Breast epithelium (tissue), 3 donors: Measurements from ENCODE around the gene SPRR5.

Experiments used
- POLR2A ChIP-seq: fragments of 450-650 bp; IDR thresholded peaks from one replicate; pipeline ENCODE4 v1.6.1; 2016; ENCODE audit warnings: antibody characterized with exemption, mild to moderate bottlenecking, moderate library complexity
- TF ChIP-seq, protein P1 (sequence below), 3 donors: fragments of 450-650 bp; IDR thresholded peaks; one replicate each; pipeline ENCODE4 v1.5.1; 2016 to 2017; ENCODE audit warnings: antibody characterized with exemption in 3 of 3, mild to moderate bottlenecking in 3 of 3, moderate library complexity in 3 of 3

DNA sequence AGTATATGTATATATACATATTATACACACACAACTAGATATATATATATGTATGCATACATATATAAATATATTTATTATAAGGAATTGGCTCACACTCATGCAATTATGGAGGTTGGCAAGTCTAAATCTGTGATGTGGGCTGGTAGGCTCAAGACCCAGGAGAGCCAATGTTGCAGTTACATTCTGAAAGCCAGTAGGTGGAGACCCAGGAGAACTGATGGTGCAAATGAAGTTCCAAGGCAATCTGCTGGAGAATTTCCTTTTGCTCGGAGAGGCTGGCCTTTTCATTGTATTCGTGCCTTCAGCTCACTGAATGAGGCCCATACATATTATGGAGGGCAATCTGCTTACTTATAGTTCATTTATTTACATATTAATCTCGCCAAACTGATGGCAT lies 29.2 kb upstream of the SPRR5 start:
- TF ChIP-seq, protein P1, sequence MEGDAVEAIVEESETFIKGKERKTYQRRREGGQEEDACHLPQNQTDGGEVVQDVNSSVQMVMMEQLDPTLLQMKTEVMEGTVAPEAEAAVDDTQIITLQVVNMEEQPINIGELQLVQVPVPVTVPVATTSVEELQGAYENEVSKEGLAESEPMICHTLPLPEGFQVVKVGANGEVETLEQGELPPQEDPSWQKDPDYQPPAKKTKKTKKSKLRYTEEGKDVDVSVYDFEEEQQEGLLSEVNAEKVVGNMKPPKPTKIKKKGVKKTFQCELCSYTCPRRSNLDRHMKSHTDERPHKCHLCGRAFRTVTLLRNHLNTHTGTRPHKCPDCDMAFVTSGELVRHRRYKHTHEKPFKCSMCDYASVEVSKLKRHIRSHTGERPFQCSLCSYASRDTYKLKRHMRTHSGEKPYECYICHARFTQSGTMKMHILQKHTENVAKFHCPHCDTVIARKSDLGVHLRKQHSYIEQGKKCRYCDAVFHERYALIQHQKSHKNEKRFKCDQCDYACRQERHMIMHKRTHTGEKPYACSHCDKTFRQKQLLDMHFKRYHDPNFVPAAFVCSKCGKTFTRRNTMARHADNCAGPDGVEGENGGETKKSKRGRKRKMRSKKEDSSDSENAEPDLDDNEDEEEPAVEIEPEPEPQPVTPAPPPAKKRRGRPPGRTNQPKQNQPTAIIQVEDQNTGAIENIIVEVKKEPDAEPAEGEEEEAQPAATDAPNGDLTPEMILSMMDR (IDR thresholded peaks at IDR 0.05), result no peak
- TF ChIP-seq POLR2A, result no peak
